AG04449 (cell line): Measurements from ENCODE around the gene MAX.
A peak's percentile ranks its signal among the peaks of the same experiment; 100 is the strongest.

Experiments
- CTCF ChIA-PET: fragments of 350-600 bp; formaldehyde crosslinking; extraction: SDS; loops from one replicate; lab custom pipeline; 2021; ENCODE audit warnings: antibody characterized with exemption; lab: Yijun Ruan, JAX
- POLR2A ChIA-PET: fragments of 400-600, 350-600 bp; formaldehyde crosslinking; extraction: SDS; loops from one replicate; lab custom pipeline; 2020; ENCODE audit warnings: antibody characterized with exemption, inconsistent platforms; lab: Yijun Ruan, JAX
- DNase-seq: peaks from one replicate; pipeline ENCODE4 v3.0.0-alpha.2; 2010; ENCODE audit warnings: low read depth, low spot score
- H3K4me3 ChIP-seq: 2 replicates; pipeline ENCODE4 v1.5.1; 2011; ENCODE audit warnings: low read depth, mild to moderate bottlenecking, control low read depth, low read length
- CTCF ChIP-seq: IDR thresholded peaks from one replicate; pipeline ENCODE4 v1.5.1; 2011; ENCODE audit warnings: mild to moderate bottlenecking, moderate library complexity, low read length, control low read depth, inconsistent platforms; ENCODE audit not compliant: insufficient read depth; ENCODE audit errors: missing control alignments

Gene MAX

DNA sequence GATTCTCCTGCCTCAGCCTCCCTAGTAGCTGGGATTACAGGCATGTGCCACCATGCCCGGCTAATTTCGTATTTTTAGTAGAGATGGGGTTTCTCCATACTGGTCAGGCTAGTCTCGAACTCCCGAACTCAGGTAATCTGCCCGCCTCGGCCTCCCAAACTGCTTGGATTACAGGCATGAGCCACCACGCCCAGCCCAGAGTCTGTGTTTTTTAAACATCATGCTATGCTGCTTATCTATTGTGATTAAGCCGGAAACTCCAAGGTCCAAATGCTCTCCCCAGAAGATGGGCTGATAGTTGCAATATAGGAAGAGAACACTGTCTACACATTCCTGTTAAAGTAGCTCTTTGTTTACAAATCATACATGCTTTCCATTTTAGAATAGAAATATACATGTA lies 30.5 kb upstream of the MAX start:
- no peak overlapping the region for H3K4me3 ChIP-seq
- TF ChIP-seq CTCF, result no peak
- CTCF ChIA-PET, result interaction anchor here (0.8 kb wide), 1 partner anchor 10 kb away, joined by 3 read pairs; no protein-coding TSS in a partner anchor
- POLR2A ChIA-PET, result no interaction called here
- no peak for DNase-seq

DNA sequence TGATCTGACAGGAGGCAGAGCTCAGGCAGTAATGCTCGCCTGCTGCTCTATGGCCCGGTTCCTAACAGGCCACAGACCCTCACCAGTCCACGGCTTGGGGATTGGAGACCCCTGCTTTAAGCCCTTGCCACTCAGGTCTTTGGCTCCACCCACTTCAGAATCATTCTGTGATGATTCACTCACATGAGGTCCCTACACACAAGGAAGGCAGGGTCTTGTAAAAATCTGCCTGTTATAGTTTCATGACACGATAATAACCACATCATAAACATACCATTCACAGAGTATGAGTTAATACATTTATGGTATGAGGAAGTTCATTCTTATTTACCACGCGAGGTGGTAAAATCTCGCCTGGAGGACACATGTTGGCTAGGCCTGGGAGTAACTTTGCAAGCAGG lies 29.0 kb upstream of the MAX start:
- no peak overlapping the region for H3K4me3 ChIP-seq
- peak; percentile 79 for DNase-seq
- POLR2A ChIA-PET, result no interaction called here
- CTCF ChIA-PET, result no interaction called here
- no peak for TF ChIP-seq CTCF

DNA sequence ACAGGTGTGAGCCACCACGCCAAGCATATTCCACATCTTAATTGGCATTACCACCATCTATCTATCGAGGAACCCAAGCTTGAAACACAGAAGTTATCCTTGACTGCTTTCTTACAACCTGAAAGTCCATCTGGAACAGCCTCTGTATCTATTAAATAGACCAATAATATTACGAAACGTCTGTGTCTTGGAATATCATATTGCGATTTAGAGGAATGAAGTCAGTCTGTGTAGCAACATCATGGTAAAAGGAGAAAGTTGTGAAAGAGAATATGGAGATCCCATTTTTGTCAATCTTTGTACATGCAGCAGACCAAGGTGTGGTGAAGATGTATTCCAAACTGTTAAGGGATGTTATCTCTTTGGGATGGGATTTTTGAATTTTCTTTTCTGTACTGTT lies 25.8 kb upstream of the MAX start:
- no peak overlapping the region for H3K4me3 ChIP-seq
- ChIA-PET CTCF (no interaction called here), POLR2A (no interaction called here)
- DNase-seq, result no peak
- no peak for TF ChIP-seq CTCF

DNA sequence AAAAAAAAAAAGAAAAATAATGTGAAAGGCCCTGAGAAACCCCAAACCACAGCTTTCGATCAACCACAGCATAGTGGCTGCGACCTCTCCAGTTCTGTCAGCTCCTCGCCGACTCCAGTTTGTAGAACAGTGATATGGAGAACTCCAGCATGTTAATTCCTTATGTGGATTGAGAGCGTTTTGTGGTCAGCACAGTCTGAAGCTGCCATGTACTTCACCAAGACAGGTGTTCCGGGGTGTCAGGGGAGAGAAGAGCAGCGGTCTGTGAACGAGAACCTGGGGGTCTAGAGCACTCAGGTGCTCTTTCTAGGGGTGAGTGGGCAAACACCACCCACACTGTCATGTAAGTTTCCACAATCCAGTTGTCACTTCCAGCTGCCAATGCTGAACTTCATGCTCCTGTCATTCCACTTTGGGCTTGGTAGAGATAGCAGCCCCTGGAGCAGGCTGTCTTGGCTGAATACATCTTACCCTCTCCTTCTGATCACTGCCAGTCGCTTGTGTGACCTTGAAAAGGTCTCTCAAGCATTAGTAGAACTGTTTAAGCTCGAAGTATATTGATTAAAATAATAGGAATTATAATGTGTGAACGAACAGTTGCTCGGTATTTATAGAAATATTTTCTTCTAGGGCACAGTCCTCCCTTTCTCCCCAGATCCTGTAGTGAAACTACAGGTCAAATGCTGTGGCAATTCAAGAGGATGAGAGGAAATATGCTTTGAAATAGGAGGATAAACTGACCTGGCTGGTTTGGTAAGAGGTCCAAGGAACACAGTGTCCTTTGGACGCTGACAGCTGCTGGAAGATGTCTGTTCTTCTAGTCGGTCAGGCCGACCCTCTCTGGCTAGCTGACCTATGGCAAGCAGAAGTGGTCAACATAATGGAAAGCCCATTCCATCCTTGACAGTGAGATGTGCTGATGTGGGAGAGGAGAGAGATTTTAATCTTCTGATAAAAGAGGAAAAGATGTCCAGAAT lies 15.7 kb upstream of the MAX start:
- ChIA-PET CTCF (no interaction called here), POLR2A (no interaction called here)
- TF ChIP-seq CTCF, result no peak
- H3K4me3 ChIP-seq, result no peak overlapping the region
- DNase-seq, result no peak

GRCh38 chr14:65115615-65116014 lies 13.3 kb upstream of the MAX start:
- TF ChIP-seq CTCF, result no peak
- POLR2A ChIA-PET, result no interaction called here
- no peak for DNase-seq

GRCh38 chr14:65110525-65110924 lies 8.2 kb upstream of the MAX start:
- no peak for DNase-seq
- TF ChIP-seq CTCF, result no peak
- CTCF ChIA-PET, result no interaction called here
- POLR2A ChIA-PET, result no interaction called here
- H3K4me3 ChIP-seq, result no peak overlapping the region

More at GRCh38 chr14:65115615-65116014, 13.3 kb upstream of the MAX start:
- CTCF ChIA-PET, result interaction anchor here (1.4 kb wide), 1 partner anchor 12 kb away, joined by 3 read pairs; no protein-coding TSS in a partner anchor
- no peak overlapping the region for H3K4me3 ChIP-seq
